ENCODE data around the gene OVCH2.

DNA sequence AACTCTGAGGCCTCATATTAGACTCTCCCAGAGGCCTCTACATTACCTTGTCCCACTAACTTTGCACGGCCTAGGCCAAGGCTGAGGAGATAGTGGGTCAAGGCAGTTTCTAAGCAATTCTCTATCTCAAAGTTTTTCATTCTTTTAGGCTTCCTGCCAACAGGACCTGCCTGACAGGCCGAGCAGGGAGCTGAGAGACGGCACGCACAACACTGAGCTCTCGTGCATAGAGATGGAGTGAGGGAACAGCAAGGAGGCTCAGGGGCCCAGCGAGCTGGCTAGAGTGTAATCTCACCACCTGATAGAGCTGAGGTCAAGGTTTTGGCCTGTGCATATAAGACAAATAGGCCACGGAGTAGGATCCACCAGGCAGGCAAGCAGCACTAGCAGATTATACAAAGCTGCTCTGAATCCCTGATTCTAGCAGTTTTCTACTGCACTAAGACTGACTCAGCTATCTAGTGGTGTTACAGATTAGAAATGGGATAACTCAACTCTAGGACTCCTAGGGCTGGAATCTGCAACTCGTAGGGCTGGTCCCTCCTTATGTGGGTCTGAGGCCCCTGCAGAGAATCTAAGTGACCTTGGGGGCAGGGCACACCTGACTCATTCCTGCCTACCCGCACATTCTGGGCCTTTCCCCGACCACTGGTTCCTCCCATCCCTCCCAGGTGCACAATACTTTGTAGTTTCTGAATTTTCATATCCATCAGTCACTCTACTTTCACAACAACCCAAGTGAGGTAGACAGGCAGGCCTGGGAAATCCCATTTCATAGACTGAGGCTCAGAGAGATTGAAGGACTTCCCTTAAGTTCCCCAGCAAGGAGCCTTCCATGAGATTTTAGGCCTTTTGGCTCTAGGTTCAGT lies 34.7 kb downstream of the OVCH2 start:
- TF ChIP-seq FOXP2 (optimal IDR thresholded peaks at IDR 0.05; ENCODE audit: control extremely low read depth, extremely low read length, insufficient read depth) = no peak
- TF ChIP-seq EZH2 (IDR thresholded peaks at IDR 0.05) = no peak
- no peak for TF ChIP-seq POLR2AphosphoS5 (IDR thresholded peaks at IDR 0.05; ENCODE audit: borderline replicate concordance, low read depth, low read length)

All from SK-N-MC (cell line).